Nephron progenitor cell (in vitro differentiated cells): ENCODE data around the gene C14orf132.

Experiments used
- DNase-seq: peaks from one replicate; pipeline ENCODE4 v3.0.0; 2021
- H3K27ac Mint-ChIP-seq: 2 replicates; pipeline ENCODE4 v1.8.0; 2021; ENCODE audit warnings: mild to moderate bottlenecking, moderate library complexity, mixed read lengths
- H3K27me3 Mint-ChIP-seq: 2 replicates; pipeline ENCODE4 v1.8.0; 2021; ENCODE audit warnings: mild to moderate bottlenecking, low read depth, mixed read lengths; ENCODE audit not compliant: poor library complexity
- H3K36me3 Mint-ChIP-seq: 2 replicates; pipeline ENCODE4 v1.8.0; 2021; ENCODE audit warnings: low read depth, mixed read lengths
- H3K4me1 Mint-ChIP-seq: 2 replicates; pipeline ENCODE4 v1.8.0; 2021; ENCODE audit warnings: mixed read lengths
- H3K4me3 Mint-ChIP-seq: 2 replicates; pipeline ENCODE4 v1.8.0; 2021; ENCODE audit warnings: mild to moderate bottlenecking, moderate library complexity, mixed read lengths
- H3K9me3 Mint-ChIP-seq: 2 replicates; pipeline ENCODE4 v1.8.0; 2021; ENCODE audit warnings: mild to moderate bottlenecking, moderate library complexity, mixed read lengths
- CTCF ChIP-seq: fragments of 200-600 bp; sonication (generic); IDR thresholded peaks from 2 replicates; pipeline ENCODE4 v1.5.0; 2021; ENCODE audit warnings: antibody characterized with exemption

C14orf132 gene

GRCh38 chr14:96105926-96106441 is 66.8 kb downstream of the C14orf132 start:
- no peak for TF ChIP-seq CTCF
- DNase-seq = no peak
- H3K36me3 Mint-ChIP-seq = no peaks in the 10 kb centered on the region
- H3K27ac Mint-ChIP-seq = no peak overlapping the region
- H3K27me3 Mint-ChIP-seq = peaks cover 25% of the 10 kb centered on the region
- H3K9me3 Mint-ChIP-seq = no peaks in the 10 kb centered on the region
- no peak overlapping the region for H3K4me3 Mint-ChIP-seq
- H3K4me1 Mint-ChIP-seq = peaks cover 27% of the 10 kb centered on the region

GRCh38 chr14:96106891-96107290 is 67.7 kb downstream of the C14orf132 start:
- TF ChIP-seq CTCF = no peak
- H3K27me3 Mint-ChIP-seq = peaks cover 25% of the 10 kb centered on the region
- H3K36me3 Mint-ChIP-seq = no peaks in the 10 kb centered on the region
- peaks cover 21% of the 10 kb centered on the region for H3K4me1 Mint-ChIP-seq
- H3K4me3 Mint-ChIP-seq = no peak overlapping the region
- H3K9me3 Mint-ChIP-seq = peaks cover 6% of the 10 kb centered on the region
- DNase-seq = no peak
- no peak overlapping the region for H3K27ac Mint-ChIP-seq

GRCh38 chr14:96108061-96108795 is 69.1 kb downstream of the C14orf132 start:
- H3K9me3 Mint-ChIP-seq = peaks cover 19% of the 10 kb centered on the region
- peaks cover 22% of the 10 kb centered on the region for H3K27me3 Mint-ChIP-seq
- no peak overlapping the region for H3K4me3 Mint-ChIP-seq
- no peaks in the 10 kb centered on the region for H3K36me3 Mint-ChIP-seq
- H3K4me1 Mint-ChIP-seq = peaks cover 13% of the 10 kb centered on the region
- peak overlapping the region; percentile 76 for H3K27ac Mint-ChIP-seq
- no peak for DNase-seq
- no peak for TF ChIP-seq CTCF

GRCh38 chr14:96108911-96109310 is 69.7 kb downstream of the C14orf132 start:
- H3K9me3 Mint-ChIP-seq = peaks cover 24% of the 10 kb centered on the region
- no peak for DNase-seq
- H3K27ac Mint-ChIP-seq = no peak overlapping the region
- TF ChIP-seq CTCF = no peak
- H3K4me3 Mint-ChIP-seq = no peak overlapping the region
- H3K4me1 Mint-ChIP-seq = peaks cover 13% of the 10 kb centered on the region
- H3K27me3 Mint-ChIP-seq = peaks cover 22% of the 10 kb centered on the region
- no peaks in the 10 kb centered on the region for H3K36me3 Mint-ChIP-seq

GRCh38 chr14:96109596-96110355 is 70.6 kb downstream of the C14orf132 start:
- no peak for DNase-seq
- Mint-ChIP-seq H3K4me1 (peaks cover 13% of the 10 kb centered on the region), H3K27ac (no peak overlapping the region)

More at GRCh38 chr14:96109596-96110355, 70.6 kb downstream of the C14orf132 start:
- H3K36me3 Mint-ChIP-seq = no peaks in the 10 kb centered on the region
- no peak overlapping the region for H3K4me3 Mint-ChIP-seq
- peaks cover 33% of the 10 kb centered on the region for H3K9me3 Mint-ChIP-seq
- peaks cover 22% of the 10 kb centered on the region for H3K27me3 Mint-ChIP-seq
- TF ChIP-seq CTCF = no peak
